Esophagus squamous epithelium (tissue), 5 donors: ENCODE measurements around the gene CLPSL1. TPM values are rescaled to one million over a fixed set of nuclear protein-coding genes. Genes with fewer than 3 reads are reported as not detected.

Source experiments
- DNase-seq: peaks from one replicate; lab custom pipeline; 2025; lab: John Stamatoyannopoulos, UW
- H3K27ac ChIP-seq, 4 donors: fragments of 200-600 bp; sonication (generic); one replicate each; pipeline ENCODE4 v1.5.1; 2016 to 2019; ENCODE audit warnings: mild to moderate bottlenecking in 1 of 4
- H3K27me3 ChIP-seq, 4 donors: fragments of 200-600 bp; sonication (generic); 1 replicate in 3 of 4; 2 replicates in 1 of 4; pipeline versions ENCODE4 v1.5.1 to v1.6.0; 2017 to 2021; ENCODE audit warnings: antibody characterized with exemption in 1 of 4
- H3K36me3 ChIP-seq, 3 donors: fragments of 200-600 bp; sonication (generic); one replicate each; pipeline ENCODE4 v1.5.1; 2016 to 2019
- H3K4me1 ChIP-seq, 3 donors: fragments of 200-600 bp; sonication (generic); one replicate each; pipeline ENCODE4 v1.5.1; 2017 to 2019
- H3K4me3 ChIP-seq, 4 donors: fragments of 200-600 bp; sonication (generic); 1 replicate in 3 of 4; 2 replicates in 1 of 4; pipeline ENCODE4 v1.5.1; 2016 to 2019; ENCODE audit warnings: mild to moderate bottlenecking in 2 of 4, moderate library complexity in 1 of 4
- H3K9me3 ChIP-seq, 3 donors: fragments of 200-600 bp; sonication (generic); one replicate each; pipeline ENCODE4 v1.5.1; 2016 to 2019
- POLR2A ChIP-seq, 4 donors: fragments of 450-650 bp; IDR thresholded peaks; one replicate each; pipeline ENCODE4 v1.6.1; 2017; ENCODE audit warnings: antibody characterized with exemption in 4 of 4, mild to moderate bottlenecking in 4 of 4, moderate library complexity in 3 of 4
- WGBS, 2 donors: methylation state at CpG; one replicate each; pipeline ENCODE4 v1.1.5; 2018; 5-methylcytosine and 5-hydroxymethylcytosine counted together
- intact Hi-C: fragments of 100-400 bp; cut with DNase I; formaldehyde crosslinking; loops from one replicate; pipeline ENCODE4 v1.15.0; 2022
- total RNA-seq, 4 donors: library from RNA; depleted of rRNA; stranded (reverse); fragments of >200 nt; gene quantifications; one replicate each; pipeline ENCODE4 v1.1.0, GENCODE V29; 2016
- TF ChIP-seq, protein P1 (sequence below), 6 experiments: fragments of 450-650 bp in 4 of 6; fragments of 200-600 bp in 2 of 6; sonication (generic) in 2 of 6; IDR thresholded peaks; one replicate each; pipeline ENCODE4 v1.5.1; 2016 to 2019; ENCODE audit warnings: antibody characterized with exemption in 6 of 6, mild to moderate bottlenecking in 4 of 6, moderate library complexity in 4 of 6
- donor health status: DM: yes; HTN: yes; CAD: no.

Gene CLPSL1
- total RNA-seq, 4 donors from 2014 or later, result not detected

DNA sequence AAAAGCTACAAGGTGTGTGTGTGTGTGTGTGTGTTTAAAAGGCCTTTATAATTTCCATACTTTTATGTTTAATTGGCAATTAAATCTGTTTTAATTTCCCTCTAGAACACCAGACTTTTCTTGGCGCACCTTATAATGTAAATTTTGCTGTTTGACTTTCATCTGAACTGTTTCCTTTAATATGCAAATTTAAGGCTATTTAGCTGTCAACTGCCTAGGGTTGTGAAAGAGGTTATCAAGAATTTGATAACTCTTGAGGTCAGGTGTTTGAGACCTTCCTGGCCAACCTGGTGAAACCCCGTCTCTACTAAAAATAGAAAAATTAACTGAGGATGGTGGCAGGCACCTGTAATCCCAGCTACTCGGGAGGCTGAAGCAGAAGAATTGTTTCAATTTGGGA, 20.3 kb downstream of the CLPSL1 start:
- intact Hi-C loops, result no loop called here
- Histone ChIP-seq H3K4me3 (no peak overlapping the region), H3K9me3 (no peaks in the 10 kb centered on the region), H3K4me1 (peaks cover 3 to 9% (median 6%) of the 10 kb centered on the region in 3 donors), H3K27me3 (peaks cover 0 to 38% (median 0%) of the 10 kb centered on the region in 4 donors), H3K27ac (no peak overlapping the region), H3K36me3 (no peaks in the 10 kb centered on the region)
- DNase-seq, result no peak
- WGBS, 2 donors, result 44 to 72% methylated on average over 3 of the region's 3 CpGs
- TF ChIP-seq, protein P1, sequence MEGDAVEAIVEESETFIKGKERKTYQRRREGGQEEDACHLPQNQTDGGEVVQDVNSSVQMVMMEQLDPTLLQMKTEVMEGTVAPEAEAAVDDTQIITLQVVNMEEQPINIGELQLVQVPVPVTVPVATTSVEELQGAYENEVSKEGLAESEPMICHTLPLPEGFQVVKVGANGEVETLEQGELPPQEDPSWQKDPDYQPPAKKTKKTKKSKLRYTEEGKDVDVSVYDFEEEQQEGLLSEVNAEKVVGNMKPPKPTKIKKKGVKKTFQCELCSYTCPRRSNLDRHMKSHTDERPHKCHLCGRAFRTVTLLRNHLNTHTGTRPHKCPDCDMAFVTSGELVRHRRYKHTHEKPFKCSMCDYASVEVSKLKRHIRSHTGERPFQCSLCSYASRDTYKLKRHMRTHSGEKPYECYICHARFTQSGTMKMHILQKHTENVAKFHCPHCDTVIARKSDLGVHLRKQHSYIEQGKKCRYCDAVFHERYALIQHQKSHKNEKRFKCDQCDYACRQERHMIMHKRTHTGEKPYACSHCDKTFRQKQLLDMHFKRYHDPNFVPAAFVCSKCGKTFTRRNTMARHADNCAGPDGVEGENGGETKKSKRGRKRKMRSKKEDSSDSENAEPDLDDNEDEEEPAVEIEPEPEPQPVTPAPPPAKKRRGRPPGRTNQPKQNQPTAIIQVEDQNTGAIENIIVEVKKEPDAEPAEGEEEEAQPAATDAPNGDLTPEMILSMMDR (IDR thresholded peaks at IDR 0.05), result no peak
- TF ChIP-seq POLR2A (IDR thresholded peaks at IDR 0.05), result no peak

DNA sequence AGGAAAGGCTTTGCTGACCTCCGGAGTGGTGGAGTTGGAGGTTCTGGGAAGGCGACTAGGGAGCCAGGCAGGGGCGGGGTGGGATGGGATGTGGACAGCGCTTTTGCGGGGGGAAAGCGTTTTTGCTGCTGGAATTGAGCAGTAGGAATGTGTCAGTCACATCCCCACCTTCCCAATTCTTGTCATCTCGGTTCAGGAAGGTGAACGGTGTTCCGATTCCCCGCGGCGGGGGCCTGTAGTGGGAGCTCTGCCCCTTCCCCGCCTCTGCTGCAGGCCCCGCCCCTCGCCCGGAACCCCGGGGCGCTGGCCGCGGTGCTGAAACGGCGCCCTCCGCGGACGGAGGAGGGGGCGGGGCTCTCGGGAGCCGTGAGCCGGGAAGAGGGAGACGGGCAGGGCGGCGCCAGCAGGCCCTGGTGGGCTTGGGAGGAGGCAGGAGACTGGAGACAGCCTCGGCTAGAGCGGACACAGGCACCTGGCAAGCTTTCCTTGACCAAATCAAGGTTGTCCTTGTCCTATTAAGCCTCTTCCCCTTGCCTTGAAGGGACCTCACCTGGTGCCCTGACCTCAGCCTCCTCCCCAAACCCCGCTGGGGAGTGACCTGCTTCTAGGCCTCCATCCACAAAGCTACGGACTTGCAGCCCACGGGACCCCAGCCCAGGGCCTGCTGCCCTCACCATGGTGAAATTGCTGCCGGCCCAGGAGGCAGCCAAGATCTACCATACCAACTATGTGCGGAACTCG, 24.3 kb downstream of the CLPSL1 start, which contains the start of gene LHFPL5:
LHFPL5 (plus strand) TSS at position 357 of the 741 bp plus-strand sequence; CDS start at position 676, 319 bp downstream.
- intact Hi-C loops, result no loop called here
- Histone ChIP-seq H3K27me3 (peaks cover 0 to 45% (median 0%) of the 10 kb centered on the region in 4 donors), H3K4me1 (peaks cover 3 to 9% (median 6%) of the 10 kb centered on the region in 3 donors), H3K9me3 (no peaks in the 10 kb centered on the region), H3K4me3 (peak within 1 kb of the TSS in 2 of 4 donors; percentile 2 to 33), H3K27ac (no peak within 1 kb of the TSS), H3K36me3 (no peaks in the 10 kb centered on the region)
- TF ChIP-seq, protein P1 (IDR thresholded peaks at IDR 0.05), result no peak
- no peak for TF ChIP-seq POLR2A (IDR thresholded peaks at IDR 0.05)
- WGBS, 2 donors, result 5 to 59% methylated on average over 5 to 6 of the region's 40 CpGs
- no peak for DNase-seq

DNA sequence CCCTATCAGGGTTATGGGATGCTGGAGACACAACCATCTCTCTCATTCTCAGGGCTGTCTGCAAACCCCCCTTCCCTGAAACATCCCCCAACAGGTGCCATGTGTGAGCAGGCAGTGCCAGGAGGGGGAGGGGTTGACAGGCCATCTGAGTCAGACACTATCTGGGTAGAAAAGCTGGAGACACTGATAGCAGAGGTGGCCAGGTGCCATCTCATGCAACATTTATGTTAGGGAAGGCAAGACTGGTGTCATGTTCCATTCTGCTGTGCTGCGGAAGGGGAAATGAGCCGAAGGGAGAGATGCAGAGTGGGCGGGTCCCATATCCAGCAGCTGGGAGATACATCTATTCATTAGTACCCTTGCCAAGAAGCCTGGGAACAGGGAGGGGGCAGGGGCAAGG, 27.9 kb downstream of the CLPSL1 start:
- intact Hi-C loops, result no loop called here
- Histone ChIP-seq H3K27ac (no peak overlapping the region), H3K4me3 (no peak overlapping the region), H3K9me3 (no peaks in the 10 kb centered on the region), H3K27me3 (peaks cover 0 to 45% (median 0%) of the 10 kb centered on the region in 4 donors), H3K4me1 (peaks cover 14 to 37% (median 15%) of the 10 kb centered on the region in 3 donors), H3K36me3 (no peaks in the 10 kb centered on the region)
- DNase-seq, result no peak
- no peak for TF ChIP-seq POLR2A (IDR thresholded peaks at IDR 0.05)
- TF ChIP-seq, protein P1 (IDR thresholded peaks at IDR 0.05), result no peak
- 61 to 68% methylated on average over 3 of the region's 3 CpGs for WGBS, 2 donors

DNA sequence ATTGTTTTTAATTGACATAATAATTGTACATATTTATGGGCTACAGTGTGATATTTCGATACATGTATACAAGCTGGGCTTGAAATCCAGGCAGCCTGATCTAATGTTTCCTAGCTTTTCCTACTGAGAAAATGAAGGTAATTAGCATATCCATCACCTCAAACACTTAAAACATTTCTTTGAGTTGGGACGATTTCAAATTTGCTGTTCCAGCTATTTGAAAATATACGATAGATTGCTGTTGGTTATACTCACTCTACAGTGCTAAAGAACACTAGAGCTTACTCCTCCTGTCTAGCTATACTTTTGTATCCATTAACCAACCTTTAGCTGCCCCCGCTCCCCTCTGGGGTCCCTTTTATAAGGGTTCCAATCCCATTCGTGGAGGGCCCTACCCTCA, 29.0 kb downstream of the CLPSL1 start:
- no peaks in the 10 kb centered on the region for H3K36me3 ChIP-seq
- intact Hi-C loops, result no loop called here
- H3K27ac ChIP-seq, result no peak overlapping the region
- peaks cover 14 to 35% (median 15%) of the 10 kb centered on the region in 3 donors for H3K4me1 ChIP-seq
- peaks cover 0 to 44% (median 0%) of the 10 kb centered on the region in 4 donors for H3K27me3 ChIP-seq
- no peak for TF ChIP-seq POLR2A (IDR thresholded peaks at IDR 0.05)
- TF ChIP-seq, protein P1 (IDR thresholded peaks at IDR 0.05), result no peak
- H3K4me3 ChIP-seq, result no peak overlapping the region
- 77 to 85% methylated on average over 3 to 5 of the region's 5 CpGs for WGBS, 2 donors
- DNase-seq, result no peak
- H3K9me3 ChIP-seq, result no peaks in the 10 kb centered on the region

DNA sequence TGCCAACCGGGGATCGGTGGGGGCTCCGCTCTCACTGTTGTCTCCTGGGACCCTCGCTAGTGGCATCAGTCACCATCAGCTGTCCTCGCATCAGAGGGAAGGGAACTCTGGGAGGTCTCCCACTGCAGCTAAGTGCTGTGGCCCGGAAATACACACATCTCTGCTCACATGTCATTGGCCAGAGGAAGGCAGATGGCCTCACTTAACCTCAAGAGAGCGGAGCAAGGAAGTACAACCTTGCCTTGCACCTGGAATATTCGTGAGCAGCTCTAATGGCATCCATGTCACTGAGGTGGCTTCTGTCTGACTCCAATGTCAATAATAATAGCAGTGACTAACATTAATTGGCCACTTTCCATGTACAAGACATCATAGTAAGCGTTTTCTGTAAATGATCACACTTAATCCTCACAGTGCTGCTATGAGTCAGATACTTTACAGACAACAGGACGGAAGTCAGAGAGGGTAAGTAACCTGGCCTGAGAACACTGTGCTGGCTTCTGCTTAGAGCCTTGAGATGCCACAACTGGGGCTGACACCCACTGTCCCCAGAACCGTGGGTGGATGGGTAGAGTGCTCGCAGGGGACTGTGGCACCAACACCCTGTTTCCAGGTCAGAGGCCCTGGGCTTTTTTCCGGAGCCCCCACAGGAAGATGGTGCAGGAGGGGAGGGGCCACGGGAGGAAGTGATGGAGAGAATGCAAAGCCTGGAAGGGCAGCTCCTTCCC, 30.3 kb downstream of the CLPSL1 start:
- H3K4me3 ChIP-seq, result no peak overlapping the region
- peak overlapping the region; percentile 30 to 65 (median 48) for H3K27ac ChIP-seq
- no peaks in the 10 kb centered on the region for H3K9me3 ChIP-seq
- H3K4me1 ChIP-seq, result peaks cover 8 to 28% (median 12%) of the 10 kb centered on the region in 3 donors
- WGBS, 2 donors, result 45 to 55% methylated on average over 11 of the region's 14 CpGs
- intact Hi-C loops, result no loop called here
- DNase-seq, result no peak
- TF ChIP-seq POLR2A (IDR thresholded peaks at IDR 0.05), result no peak
- TF ChIP-seq, protein P1 (IDR thresholded peaks at IDR 0.05), result no peak
- no peaks in the 10 kb centered on the region for H3K36me3 ChIP-seq
- peaks cover 0 to 30% (median 0%) of the 10 kb centered on the region in 4 donors for H3K27me3 ChIP-seq
